Right renal pelvis (tissue), 4 donors: Measurements from ENCODE around the gene PLEKHA5. TPM values are rescaled to one million over a fixed set of nuclear protein-coding genes. Genes with fewer than 3 reads are reported as not detected.

Experiments
- DNase-seq, 4 donors: peaks; one replicate each; pipeline ENCODE4 v3.0.0-alpha.2; 2013; ENCODE audit warnings: low read depth in 4 of 4, low spot score in 3 of 4, missing footprints in 1 of 4
- polyA plus RNA-seq, 4 donors: library from polyadenylated mRNA; unstranded; fragments of 120-200 nt; gene quantifications; one replicate each; pipeline ENCODE4 v1.2.1, GENCODE V29; 2013; ENCODE audit not compliant: insufficient read length in 4 of 4

The PLEKHA5 gene
- polyA plus RNA-seq, 4 donors, result 79.6 to 103 (median 102) TPM

DNA sequence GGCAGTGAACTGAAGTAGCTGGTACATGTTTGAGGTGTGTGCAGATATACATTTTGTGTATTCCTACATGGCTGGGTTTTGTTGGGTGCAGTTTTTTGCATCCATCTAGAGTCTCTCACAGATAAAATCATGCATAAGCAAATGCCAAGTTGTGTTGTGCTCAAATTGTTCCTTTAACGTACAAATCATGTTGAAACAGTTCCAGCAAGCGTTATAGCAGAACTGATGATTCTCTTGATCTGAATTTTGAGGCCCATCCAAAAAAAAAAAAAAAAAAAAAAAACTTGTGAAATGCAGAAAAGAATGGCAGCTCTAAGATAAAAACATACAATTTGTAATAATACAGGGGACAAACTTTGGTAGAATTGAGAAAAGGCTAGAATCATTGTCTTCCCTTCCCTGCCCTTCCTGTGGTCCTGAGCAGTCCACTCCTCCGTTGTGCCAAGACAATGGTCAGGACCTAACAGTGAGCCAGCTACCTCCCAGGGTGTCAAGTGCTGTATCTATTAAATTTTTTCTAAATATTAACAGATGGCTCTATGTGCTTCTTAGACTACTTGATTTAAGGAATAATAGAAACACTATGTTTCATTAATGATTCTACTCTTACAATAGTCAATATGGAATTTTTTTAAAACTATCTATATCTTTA is 122.1 kb downstream of the PLEKHA5 start:
- no peak for DNase-seq

DNA sequence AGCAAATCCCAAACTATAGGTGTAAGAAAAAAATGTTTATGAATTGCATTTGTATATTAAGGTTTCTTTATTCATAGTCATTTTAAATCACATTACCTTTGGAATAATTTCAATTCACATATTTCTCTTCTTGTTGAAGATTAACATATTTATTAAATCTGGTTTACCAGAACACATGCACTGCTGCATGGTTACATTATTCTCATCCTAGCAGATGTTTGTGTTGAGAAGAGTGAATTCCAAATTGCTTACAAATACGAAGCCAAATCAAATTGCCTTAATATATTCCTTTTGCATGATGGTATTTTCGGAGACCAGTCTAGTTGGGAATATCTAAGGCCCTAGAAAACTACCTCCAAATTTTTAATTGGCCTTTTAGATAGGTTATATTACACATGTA is 130.6 kb downstream of the PLEKHA5 start:
- no peak for DNase-seq

DNA sequence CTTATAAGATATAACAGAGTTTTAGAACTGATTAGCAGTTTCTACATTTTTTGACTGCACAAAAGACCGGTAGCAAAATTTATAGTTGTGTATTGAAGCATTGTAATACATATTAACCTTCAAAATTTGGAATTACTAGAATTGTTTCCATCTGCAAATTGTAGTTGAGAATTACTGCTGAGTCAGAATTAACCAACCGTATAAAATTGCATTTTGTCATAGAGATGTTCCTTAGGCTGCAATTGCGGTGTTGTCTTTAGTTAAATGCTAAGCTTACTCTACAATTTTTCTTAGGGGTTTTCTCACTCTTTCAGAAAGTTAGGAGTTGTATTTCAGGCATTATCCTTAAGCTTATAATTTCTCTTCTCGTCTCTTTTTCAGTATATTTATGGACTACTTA is 132.2 kb downstream of the PLEKHA5 start:
- DNase-seq, result no peak

DNA sequence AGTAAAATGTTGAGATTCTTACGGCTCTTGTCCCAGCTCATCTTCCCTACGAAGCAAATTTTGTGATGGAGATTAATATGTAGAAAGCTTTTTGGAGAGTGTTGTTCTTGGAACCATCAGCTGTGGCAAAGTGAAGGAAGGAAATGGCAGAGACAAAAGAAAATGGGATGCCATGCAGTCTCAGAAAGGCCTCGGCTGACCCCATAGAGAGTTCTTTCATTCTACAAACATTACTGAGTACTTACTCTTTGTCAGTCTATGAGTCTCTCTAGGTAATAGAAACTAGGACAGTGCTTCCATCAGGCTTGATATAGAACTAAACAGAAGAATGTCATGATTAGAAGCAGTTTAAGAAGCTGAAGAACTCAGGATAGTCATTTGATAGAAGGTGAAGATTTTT is 134.1 kb downstream of the PLEKHA5 start:
- DNase-seq, result no peak

DNA sequence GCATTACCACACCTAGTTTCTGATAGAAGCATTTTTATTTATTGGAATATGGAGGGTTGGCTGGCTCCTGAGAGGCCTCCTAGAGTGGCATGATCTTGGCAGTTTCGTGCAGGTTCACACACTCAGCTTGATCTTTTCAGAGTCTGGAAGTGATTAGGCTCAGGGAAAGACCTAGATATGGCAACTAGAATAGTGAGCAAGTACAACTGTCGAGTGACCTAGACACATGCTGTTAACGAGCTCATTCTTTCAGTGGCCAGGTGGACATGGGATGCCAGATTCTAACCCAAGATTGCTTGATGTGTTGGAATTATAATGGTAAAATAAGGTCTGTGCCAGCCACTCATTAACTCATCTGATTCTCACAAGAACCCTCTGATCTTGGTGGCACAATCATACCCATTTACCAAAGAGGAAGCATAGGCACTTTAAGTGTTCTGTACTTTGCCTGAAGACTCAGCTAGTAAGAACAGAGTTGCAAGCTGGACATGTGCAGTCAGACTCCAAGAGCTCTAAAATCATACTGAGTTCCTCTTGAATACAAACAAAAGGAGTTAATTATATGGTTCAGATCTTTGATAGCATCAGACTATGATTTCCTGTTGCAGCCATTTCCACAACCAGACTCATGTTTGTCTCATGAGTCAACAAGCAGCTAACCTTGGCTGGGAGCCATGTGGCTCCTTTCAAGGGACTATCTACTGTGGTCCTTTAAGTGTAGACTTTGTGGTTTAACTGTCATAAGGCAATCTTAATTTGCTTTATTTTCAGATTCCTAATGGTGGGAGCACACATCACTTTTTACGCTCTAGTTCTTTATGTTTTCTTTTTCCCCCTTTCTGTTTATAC is 144.2 kb downstream of the PLEKHA5 start:
- peak in 3 of 4 donors; percentile 11 to 19 (median 12) for DNase-seq

DNA sequence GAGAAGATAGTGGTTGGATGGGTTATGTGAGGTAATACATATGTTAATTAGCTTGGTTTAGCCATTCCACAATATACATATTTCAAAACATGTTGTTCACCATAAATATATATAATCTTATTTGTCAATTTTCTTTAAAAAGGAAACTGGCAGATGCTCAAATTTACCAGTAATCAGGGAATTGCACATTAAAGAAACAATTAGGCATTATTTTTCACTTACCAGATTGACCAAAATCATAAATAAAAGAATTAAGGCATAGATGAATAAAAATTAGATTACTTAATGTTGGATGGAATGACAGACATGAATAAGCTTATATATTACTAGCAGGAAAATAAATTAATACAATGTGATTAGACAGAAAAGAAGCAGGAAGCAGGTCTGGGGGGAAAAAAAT is 147.2 kb downstream of the PLEKHA5 start:
- no peak for DNase-seq

GRCh38 chr12:19277711-19278110 is 148.2 kb downstream of the PLEKHA5 start:
- DNase-seq, result no peak

- DNase-seq, result no peak
These were observed 148.9 kb downstream of the PLEKHA5 start for GRCh38 chr12:19278407-19278806.

DNA sequence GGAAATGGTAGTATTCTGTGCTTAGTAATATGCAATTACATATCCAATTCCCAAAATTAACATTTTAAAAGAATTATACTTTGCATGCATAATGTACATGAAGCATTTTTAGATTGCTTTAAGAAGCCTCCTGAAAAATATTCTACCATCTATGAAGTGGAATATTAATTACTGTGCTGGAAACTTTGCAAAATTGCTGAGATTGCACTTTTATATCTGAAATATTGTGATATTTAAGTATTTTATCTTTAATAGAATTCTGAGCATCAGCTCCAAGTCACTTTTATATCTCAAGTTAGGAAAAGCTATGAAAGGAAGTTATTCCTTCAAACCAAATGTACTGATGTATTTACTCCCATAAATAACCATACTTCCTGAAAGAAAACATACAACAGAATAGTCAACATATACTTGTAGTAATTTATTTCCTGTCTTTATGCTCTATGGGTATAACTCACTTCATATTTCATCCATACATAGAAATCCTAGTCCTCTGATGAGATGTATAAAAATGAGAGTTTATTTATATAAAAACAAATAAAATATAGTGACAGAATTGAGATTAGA is 152.7 kb downstream of the PLEKHA5 start:
- no peak for DNase-seq

DNA sequence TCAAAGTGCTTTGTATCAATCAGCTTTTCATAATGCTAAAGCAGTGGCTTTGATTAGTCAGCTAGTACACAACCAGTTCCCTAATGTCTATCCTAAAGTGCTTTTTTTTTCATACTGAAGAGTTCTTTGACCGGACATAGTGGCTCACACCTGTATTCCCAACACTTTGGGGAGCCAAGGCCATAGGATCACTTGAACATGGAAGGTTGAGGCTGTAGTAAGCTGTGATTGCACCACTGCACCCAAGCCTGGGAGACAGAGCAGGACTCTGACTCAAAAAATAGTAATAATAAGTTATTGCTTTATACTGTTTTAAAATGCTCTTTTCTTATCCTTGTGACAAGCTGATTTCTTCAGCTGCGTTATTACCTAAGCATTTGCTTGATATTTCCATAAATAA is 155.1 kb downstream of the PLEKHA5 start:
- no peak for DNase-seq

- DNase-seq, result no peak
These were observed 156.4 kb downstream of the PLEKHA5 start for GRCh38 chr12:19285793-19286448.

- DNase-seq, result no peak
These were observed 157.8 kb downstream of the PLEKHA5 start for GRCh38 chr12:19287302-19287701.

DNA sequence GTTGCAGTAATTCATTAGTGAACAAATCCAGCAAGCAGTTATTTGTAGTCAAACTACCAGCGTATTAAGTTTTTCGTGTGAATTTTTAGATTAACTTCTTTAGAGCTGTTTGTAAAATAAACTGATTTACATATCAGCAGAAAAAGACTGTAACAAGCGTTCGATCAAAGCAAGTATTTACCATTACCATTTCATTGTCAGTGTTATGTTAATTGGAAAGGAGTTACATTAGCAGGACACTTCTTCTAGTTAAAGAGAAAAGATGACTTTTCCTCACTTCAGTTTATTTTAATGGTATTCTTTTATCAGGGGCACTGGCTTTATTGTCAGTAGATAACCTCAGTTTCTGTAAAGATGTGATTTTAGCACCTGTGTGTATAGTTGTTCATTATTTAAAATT is 158.6 kb downstream of the PLEKHA5 start:
- DNase-seq, result no peak

DNA sequence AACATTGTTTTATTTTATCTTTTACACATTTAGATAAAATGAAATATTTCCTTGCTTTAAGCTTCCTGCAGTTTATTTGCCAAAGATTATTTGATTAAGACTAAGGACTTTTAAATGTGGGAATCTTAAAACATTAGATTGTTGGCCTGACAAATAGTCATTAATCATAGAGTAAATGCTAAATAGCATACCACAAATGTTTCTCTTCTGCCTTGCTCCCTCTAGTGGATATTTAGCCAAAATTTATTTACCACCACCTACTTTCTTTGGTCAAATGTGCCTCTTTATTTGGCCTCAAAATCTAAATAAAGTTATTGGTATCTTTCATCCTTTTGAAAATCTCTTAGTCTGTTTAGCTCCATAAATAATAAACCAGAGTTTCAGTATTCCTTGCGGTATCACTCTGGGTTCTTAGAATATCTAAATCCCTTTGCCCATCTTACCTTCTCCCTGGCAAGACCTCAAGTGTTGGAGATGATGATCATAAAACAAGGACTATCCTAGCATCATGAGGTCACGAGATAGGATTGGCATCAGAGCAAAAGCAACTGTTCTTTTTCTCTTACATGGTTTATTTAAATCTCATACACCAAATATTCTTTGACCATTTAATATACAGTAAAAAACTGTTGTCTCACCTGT is 159.2 kb downstream of the PLEKHA5 start:
- peak in 2 of 4 donors; percentile 5 to 12 for DNase-seq

DNA sequence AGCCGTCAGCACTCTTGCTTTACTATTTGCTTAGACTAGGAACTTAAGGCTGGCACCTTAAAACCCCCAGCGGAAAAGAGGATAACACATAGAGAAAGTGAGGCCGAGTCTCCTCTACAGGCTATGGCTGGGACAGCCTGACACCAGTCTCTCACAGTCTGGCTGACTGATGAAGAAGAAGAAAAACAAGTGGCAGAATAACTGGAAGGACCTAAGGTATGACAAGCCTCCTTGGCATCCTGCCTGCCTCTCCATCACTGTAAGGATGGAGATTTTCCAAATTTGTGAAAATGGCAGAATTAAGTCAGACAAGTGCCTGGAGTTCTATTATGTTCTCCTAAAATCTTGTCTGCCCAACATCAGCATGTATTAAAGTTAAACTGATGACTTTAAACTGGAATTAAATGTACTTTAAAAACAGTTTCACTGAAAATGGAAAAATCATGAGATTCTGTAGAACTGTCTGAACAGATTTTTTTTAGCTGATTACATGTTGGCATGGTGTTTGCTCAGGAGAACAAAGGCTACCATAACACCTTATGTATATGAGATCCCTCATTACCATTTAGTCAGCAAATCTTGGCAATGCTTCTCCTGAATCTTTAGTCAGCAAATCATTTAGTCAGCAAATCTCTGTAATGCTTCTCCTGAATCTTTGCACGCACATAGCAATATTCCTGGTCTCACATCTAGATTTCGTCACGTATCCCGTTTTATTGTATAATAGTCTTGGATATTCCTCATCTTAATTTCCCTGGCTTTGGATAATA is 169.5 kb downstream of the PLEKHA5 start:
- no peak for DNase-seq

- DNase-seq, result no peak
These were observed 170.2 kb downstream of the PLEKHA5 start for GRCh38 chr12:19299765-19300164.

- no peak for DNase-seq
These were observed 171.7 kb downstream of the PLEKHA5 start for GRCh38 chr12:19301223-19301622.

GRCh38 chr12:19301688-19302087 is 172.2 kb downstream of the PLEKHA5 start:
- no peak for DNase-seq

GRCh38 chr12:19302100-19302640 is 172.6 kb downstream of the PLEKHA5 start:
- DNase-seq, result no peak

DNA sequence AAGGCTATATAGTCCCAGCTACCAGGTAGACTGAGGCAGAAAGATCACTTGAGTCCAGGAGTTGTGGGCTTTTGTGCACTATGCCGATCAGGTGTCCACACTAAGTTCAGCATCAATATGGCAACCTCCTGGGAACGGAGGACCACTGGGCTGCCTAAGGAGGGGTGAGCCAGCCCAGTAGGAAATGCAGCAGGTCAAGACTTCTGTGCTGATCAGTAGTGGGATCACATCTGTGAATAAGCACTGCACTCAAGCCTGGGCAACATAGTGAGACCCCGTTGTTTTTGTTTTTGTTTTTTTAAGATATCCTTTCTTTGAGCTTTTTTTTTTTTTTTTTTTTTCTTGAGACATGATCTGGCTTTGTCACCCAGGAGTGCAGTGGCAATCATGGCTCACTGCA is 174.0 kb downstream of the PLEKHA5 start:
- DNase-seq, result no peak
